Stimulated activated CD8-positive, alpha-beta memory T cell treated with anti-CD3 and anti-CD28 coated beads, Interleukin-4, amount 100 ng/mL, for 4 hours (primary cell): Measurements from ENCODE around the gene KCTD3.

ENCODE experiments used
- DNase-seq, 2 donors: peaks; one replicate each; pipeline ENCODE4 v3.0.0-alpha.2; 2020; ENCODE audit warnings: low read depth in 2 of 2, low spot score in 1 of 2

The KCTD3 gene

GRCh38 chr1:215556996-215557395 lies 10.1 kb upstream of the KCTD3 start:
- no peak for DNase-seq

GRCh38 chr1:215557504-215557903 lies 9.6 kb upstream of the KCTD3 start:
- no peak for DNase-seq

GRCh38 chr1:215557992-215558626 lies 9.0 kb upstream of the KCTD3 start:
- DNase-seq: no peak

GRCh38 chr1:215567491-215568298 lies 591 bp downstream of the KCTD3 start:
- DNase-seq: no peak

- DNase-seq: no peak
These were observed 1.2 kb downstream of the KCTD3 start for GRCh38 chr1:215568299-215568692.

DNA sequence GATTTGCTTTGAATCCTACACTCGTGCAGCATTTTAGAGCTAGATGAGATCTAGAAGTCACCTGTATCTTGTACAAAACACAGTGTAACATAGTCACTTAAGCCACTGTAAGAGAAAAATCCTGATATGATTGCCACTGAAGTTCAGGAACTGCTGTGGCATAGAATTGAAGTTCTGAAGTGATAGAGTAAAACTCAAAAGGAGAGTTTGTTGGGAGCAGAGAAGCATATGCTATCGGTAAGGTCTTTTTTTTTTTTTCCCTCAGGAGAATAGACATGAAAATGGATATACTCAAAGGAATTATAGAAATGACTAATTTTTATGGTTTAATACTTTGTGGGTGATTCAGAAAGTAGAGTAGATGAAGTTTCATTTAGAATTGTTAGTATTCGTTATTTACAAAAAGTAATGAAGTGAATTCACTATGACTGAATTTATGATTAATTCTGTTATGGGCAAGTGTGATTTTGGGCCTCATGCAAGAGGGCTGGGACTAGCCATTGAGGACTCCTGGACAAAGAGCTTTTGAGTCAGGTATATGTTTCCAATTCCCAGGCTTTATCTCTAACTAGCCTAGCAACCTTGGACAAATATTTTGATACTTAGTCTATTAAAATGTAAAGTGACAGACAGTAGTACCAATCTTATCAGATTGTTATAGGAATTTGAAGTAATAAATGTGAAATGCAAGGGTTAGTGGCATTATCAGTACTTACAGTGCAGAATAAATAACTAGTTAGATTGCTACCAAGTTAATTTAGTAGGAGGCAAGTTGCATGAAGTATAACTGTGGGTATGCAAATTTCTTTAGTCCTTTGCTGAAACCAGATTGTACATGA lies 3.1 kb downstream of the KCTD3 start:
- DNase-seq: no peak

GRCh38 chr1:215581896-215582295 lies 14.8 kb downstream of the KCTD3 start:
- no peak for DNase-seq

GRCh38 chr1:215583185-215583749 lies 16.2 kb downstream of the KCTD3 start:
- DNase-seq: no peak

DNA sequence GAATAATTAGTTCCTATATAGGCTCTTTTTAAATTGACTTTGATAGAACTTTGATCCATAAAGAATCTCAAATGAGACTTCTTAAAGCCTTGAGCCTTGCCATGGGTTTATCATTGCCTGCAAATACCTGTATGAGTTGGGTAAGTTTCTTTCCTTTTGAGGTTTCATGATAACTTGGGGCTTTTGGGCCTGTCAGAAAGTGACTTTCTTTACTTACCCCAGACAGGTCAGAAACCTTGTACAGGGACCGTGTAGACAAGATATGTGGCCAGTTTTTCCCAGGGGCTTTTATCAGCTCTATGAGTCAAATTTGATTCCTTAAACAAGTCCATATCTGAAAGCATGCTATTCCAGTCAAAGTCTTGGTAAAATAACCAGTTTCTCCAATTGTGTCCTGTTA lies 17.3 kb downstream of the KCTD3 start:
- DNase-seq: no peak

GRCh38 chr1:215589650-215590435 lies 22.7 kb downstream of the KCTD3 start:
- no peak for DNase-seq

- DNase-seq: no peak
These were observed 23.8 kb downstream of the KCTD3 start for GRCh38 chr1:215590779-215591491.

DNA sequence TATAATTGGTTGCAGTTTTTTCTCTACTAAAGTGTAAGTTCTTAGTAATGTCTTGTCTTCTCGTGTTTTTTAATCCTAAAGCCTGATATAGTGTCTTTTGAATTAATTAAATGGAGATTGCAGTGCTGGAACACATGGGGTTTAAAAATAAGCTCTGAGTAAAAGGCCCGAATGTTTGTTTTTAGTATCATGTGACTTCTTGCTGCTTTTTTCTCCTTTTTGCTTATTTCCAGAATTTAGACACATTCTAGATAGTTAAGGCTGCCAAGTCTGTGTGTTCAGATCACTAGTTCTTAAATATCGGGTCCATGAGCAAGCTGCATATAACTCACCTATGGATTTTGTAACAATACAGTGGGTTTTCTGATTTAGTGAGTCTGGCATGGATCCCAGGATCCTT lies 27.5 kb downstream of the KCTD3 start:
- no peak for DNase-seq

GRCh38 chr1:215595231-215595630 lies 28.1 kb downstream of the KCTD3 start:
- DNase-seq: no peak

- DNase-seq: no peak
These were observed 30.9 kb downstream of the KCTD3 start for GRCh38 chr1:215597961-215598360.

- DNase-seq: no peak
These were observed 32.4 kb downstream of the KCTD3 start for GRCh38 chr1:215599418-215600074.

DNA sequence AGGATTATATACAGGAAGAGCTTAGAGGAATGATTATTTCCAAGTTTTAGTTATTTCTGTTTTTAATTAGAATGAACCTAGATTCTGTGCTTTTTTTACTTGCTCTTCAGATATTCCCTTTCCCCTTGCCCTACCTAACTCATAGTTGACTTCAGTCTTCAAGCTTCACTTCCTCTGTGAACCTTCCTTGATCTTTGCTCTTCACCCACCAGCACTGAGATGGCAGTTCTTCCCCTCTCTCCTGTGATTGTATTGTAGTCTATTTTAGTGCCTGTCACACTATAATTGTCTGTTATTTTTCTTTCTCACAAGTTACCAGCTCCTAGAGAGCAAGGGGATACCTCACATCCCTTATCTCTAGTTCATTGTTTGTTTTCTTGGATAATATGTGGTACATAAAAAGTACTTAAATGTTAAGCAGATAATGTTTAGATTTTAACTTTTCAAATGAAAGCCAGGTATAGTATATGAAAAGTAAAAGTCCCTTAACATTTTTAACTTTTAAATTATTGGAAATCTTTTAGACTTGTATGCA lies 33.2 kb downstream of the KCTD3 start:
- no peak for DNase-seq

GRCh38 chr1:215600867-215601266 lies 33.8 kb downstream of the KCTD3 start:
- no peak for DNase-seq

DNA sequence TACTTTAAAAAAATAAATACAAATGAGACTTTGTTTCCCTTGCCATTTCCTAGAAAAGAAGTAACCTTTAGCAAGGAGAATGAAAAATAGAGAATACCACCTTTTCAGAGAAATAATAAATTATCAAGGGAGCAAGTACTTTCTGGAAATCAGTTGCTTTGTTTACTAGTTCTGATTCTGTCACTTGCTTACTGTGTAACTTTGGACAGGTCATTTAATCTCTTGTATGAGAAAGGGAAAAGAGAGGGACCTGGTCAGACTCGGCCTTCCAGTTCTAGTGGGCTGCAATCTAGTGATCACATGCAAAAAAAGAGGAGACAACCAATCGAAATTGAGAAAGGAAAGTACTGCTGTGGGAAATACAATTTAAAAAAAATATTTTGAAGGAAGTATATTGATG lies 34.2 kb downstream of the KCTD3 start:
- no peak for DNase-seq

DNA sequence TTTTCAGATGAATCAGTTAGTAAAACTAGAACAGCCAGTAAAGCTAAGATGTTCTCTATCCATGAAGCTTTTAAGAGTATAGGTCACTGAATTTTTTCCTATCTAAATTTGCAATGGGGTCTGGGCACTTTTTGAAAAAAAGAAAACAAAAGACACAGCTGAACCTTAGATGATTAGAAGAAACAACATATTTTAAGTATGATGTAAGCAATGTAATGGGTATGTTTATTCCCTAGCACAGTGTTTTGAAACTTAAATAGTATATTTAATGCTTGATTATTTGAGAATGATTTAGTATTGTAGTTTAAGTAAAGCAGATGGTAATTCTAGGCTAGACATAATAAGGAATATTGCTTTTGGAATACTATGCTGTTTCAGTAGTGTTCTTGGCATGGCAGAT lies 36.2 kb downstream of the KCTD3 start:
- DNase-seq: no peak
